ENCODE results near the gene KCNJ6.

Gene KCNJ6

DNA sequence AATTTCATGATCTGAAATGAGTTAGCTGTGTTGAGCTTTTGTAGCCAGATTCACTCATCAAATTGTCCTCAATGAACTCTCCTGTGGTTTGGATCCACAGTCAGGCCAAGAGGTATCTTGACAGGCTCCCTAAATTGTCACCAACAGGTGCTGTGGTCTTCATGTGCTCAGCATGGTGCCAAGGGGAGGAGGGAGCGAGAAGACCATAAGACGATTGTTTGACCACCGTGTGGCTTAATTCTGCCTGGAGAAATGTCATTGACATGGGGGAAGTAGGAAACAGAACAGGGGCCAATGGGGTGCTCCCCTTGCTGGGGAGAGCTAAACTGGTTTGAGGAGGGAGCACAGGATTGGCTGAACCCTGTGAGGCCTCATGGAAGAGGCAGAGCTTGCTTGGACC, 219.3 kb downstream of the KCNJ6 start:
- no peak for DNase-seq (ENCODE audit: low read depth)

DNA sequence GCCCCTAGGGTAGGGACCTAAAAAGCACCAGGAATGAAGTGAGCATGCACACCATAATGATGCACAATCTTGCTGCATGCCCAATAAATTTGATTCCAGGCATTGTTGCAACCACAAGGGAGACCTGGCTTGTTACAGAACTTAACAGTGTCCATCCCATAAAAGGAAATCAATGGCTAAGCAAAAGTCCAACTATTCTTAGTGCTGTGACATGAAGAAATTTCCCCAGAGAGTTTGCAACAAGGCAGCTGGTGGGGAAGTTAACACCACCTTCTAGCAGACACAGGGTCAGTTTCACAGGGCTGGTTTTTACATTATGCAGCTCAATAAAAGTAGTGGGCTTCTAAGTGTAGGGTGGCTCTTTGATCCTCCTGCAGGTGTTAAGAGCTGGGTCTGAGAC, 221.1 kb downstream of the KCNJ6 start:
- DNase-seq (ENCODE audit: low read depth), result no peak
- H3K4me3 ChIP-seq (replicated peaks; ENCODE audit: low read depth, low read length), result no peak overlapping the region
- TF ChIP-seq, protein P1, sequence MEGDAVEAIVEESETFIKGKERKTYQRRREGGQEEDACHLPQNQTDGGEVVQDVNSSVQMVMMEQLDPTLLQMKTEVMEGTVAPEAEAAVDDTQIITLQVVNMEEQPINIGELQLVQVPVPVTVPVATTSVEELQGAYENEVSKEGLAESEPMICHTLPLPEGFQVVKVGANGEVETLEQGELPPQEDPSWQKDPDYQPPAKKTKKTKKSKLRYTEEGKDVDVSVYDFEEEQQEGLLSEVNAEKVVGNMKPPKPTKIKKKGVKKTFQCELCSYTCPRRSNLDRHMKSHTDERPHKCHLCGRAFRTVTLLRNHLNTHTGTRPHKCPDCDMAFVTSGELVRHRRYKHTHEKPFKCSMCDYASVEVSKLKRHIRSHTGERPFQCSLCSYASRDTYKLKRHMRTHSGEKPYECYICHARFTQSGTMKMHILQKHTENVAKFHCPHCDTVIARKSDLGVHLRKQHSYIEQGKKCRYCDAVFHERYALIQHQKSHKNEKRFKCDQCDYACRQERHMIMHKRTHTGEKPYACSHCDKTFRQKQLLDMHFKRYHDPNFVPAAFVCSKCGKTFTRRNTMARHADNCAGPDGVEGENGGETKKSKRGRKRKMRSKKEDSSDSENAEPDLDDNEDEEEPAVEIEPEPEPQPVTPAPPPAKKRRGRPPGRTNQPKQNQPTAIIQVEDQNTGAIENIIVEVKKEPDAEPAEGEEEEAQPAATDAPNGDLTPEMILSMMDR (IDR thresholded peaks at IDR 0.05; ENCODE audit: low read length, missing control alignments), result no peak

More for the DNA sequence above, 219.3 kb downstream of the KCNJ6 start:
- TF ChIP-seq, protein P1 (IDR thresholded peaks at IDR 0.05; ENCODE audit: low read length, missing control alignments), result no peak
- no peak overlapping the region for H3K4me3 ChIP-seq (replicated peaks; ENCODE audit: low read depth, low read length)

DNA sequence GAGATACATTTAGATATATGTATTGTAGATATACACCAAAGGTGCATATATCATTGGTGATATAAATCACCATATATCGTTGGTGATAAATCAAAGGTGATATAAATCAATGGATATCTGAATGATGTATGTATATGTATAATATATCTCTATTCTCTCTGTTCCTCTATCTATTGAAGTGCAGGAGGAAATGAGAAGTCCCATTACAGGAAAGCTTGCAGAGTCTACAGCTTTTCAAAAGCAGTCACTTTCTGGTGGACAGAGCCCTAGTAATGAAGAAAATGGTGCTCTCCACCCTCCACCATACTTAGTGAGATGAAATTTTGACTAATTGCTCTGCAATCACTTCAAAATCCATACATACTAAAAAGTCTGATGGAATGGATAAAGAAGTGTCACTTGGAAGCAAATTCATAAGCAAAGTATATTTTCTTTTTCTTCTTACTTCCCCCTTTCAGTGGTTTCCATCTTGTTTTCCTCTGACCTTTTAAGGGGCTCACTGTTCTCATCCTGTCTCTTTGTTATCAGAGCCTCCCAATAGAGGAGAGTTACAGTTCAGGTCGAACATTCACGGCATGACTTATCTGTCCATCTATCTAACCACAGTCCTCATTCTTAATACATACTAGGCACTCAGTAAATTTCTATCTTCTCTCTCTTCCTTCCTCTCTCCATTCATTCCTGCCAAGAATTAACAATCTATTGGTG, 227.2 kb downstream of the KCNJ6 start:
- TF ChIP-seq, protein P1 (IDR thresholded peaks at IDR 0.05; ENCODE audit: low read length, missing control alignments), result no peak
- H3K4me3 ChIP-seq (replicated peaks; ENCODE audit: low read depth, low read length), result no peak overlapping the region
- DNase-seq (ENCODE audit: low read depth), result no peak

DNA sequence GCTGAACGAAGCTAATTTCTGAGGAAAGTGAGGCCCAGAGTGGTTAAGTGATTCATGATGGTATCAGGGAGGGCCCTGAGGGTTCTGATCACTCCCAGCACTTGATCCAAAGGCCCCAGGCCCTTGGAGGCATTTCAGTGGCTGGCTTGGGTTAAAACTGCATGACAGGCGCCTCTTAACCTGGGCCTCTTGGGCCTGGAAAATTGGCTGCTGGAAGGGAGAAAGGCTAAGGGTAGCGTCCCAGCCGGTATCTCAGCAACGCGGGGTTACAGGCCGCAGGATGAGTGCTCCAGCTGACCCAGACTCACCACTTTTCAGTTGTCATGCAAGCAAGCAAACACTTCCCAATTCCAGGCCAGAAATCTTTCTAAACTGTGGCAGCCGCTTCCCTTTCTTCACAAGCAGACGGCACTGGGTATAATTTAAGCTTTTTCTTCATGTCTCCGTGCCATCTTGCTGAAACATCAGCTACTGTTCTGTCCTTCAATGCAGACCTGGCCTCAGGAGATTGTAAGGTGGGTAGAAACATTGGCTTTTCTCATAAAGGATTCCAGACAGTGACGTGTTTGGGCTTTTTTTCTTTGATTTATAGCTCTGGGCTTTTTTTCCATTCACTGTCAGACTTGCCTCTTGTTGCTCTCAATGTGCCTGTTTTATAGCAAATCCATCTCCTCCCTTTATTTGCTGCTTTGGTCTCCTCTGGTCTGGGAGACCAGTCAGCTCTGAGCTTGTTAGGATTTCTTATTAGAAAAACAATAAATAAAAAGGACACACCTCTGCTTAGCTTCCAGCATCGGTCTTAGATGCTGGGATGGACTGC, 229.1 kb downstream of the KCNJ6 start:
- DNase-seq (ENCODE audit: low read depth), result no peak
- TF ChIP-seq, protein P1 (IDR thresholded peaks at IDR 0.05; ENCODE audit: low read length, missing control alignments), result no peak
- H3K4me3 ChIP-seq (replicated peaks; ENCODE audit: low read depth, low read length), result no peak overlapping the region

DNA sequence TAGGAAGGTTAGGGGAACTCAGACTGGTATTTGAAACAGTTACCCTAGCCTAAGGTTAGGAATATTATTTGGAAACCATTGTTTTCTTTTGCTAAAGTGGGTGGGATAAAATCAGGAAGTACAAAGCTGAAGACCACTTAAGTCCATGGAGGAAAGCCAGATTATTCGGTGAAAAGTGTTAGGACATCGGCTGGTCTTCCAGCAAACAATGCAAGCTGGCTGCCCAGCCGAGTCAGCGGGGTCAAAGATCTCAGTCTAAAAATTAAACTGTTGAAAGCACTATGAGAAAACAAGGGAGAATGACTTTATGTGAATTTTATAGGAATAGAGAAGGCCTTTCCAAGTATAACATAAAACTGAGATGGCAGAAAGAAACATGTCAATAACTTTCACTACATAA, 231.7 kb downstream of the KCNJ6 start:
- DNase-seq (ENCODE audit: low read depth), result no peak
- TF ChIP-seq, protein P1 (IDR thresholded peaks at IDR 0.05; ENCODE audit: low read length, missing control alignments), result no peak
- no peak overlapping the region for H3K4me3 ChIP-seq (replicated peaks; ENCODE audit: low read depth, low read length)

DNA sequence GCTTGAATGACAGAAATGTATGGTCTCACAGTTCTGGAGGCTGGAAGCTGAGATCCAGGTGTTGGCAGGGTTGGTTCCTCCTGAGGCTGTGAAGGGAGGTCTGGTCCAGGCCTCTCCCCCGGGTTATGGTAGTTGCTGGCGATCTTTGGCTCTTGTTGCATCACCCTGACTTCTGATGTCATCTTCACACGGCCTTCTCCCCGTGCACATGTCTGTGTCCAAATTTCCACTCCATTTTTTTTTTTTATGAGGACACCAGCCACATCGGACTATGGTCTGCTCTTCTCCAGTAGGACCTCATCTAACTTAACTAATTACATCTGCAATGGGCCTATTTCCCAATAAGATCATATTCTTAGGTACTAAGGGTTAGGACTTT, 232.2 kb downstream of the KCNJ6 start:
- H3K4me3 ChIP-seq (replicated peaks; ENCODE audit: low read depth, low read length), result no peak overlapping the region
- no peak for DNase-seq (ENCODE audit: low read depth)
- TF ChIP-seq, protein P1 (IDR thresholded peaks at IDR 0.05; ENCODE audit: low read length, missing control alignments), result no peak
